Nephron (organoid): ENCODE results near the gene CIDEB.

Experiments
- H3K27ac Mint-ChIP-seq, 3 experiments: 2 replicates each; pipeline ENCODE4 v1.8.0; 2020; ENCODE audit warnings: mixed read lengths in 3 of 3, mild to moderate bottlenecking in 2 of 3, moderate library complexity in 1 of 3
- H3K27me3 Mint-ChIP-seq: 2 replicates; pipeline ENCODE4 v1.8.0; 2021; ENCODE audit warnings: low read depth, mild to moderate bottlenecking, moderate library complexity, mixed read lengths
- H3K36me3 Mint-ChIP-seq: 2 replicates; pipeline ENCODE4 v1.8.0; 2020; ENCODE audit warnings: low read depth, mixed read lengths
- H3K4me1 Mint-ChIP-seq: 2 replicates; pipeline ENCODE4 v1.8.0; 2020; ENCODE audit warnings: mixed read lengths
- H3K4me3 Mint-ChIP-seq, 3 experiments: 2 replicates each; pipeline ENCODE4 v1.8.0; 2020; ENCODE audit warnings: mild to moderate bottlenecking in 3 of 3, mixed read lengths in 3 of 3, moderate library complexity in 2 of 3
- H3K9me3 Mint-ChIP-seq: 2 replicates; pipeline ENCODE4 v1.8.0; 2020; ENCODE audit warnings: mixed read lengths
- TF ChIP-seq, protein P1 (sequence below), 3 experiments: fragments of 200-600 bp; sonication (generic); IDR thresholded peaks; one replicate each; pipeline ENCODE4 v1.5.0; 2021; ENCODE audit warnings: antibody characterized with exemption in 3 of 3; ENCODE audit not compliant: unreplicated experiment in 3 of 3

Gene CIDEB

DNA sequence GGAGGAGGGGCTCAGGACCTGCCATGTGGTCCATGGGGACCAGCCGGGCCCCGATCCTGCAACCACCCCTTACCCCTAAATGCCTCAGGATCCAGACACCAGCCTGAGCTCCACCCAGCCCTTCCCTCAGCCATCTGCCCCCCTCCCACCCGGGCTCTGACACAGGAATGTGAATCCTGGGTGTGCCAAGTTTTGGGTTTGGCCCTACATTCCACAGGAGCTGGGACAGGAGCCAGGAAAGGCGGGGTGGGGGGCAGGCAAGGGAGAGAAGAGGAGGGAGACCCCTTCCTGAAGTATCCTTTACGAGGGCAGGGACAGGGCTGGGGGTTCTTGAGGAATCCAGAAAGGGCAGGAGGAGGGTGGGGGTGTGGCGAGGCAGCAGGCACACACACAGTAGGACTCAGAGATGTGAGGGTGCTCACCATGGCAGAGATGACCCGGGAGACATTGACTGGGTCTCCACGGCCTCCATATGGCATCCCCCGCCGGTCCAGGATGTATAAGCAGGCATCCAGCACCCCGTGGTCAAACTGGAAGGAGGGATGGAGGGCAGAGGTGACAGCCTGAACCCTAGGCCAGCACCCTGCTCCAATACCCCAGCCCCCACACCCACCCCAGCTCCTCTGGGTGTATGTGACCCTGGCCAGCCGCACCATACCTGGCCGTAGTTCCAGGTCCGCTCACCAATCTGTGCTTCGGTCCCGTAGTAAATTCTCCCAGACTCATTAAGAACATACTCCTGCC lies 48.3 kb downstream of the CIDEB start:
- Mint-ChIP-seq H3K27me3 (no peaks in the 10 kb centered on the region), H3K36me3 (no peaks in the 10 kb centered on the region), H3K4me1 (peaks cover 4% of the 10 kb centered on the region), H3K4me3 (no peak overlapping the region), H3K27ac (no peak overlapping the region), H3K9me3 (no peaks in the 10 kb centered on the region)
- TF ChIP-seq, protein P1, sequence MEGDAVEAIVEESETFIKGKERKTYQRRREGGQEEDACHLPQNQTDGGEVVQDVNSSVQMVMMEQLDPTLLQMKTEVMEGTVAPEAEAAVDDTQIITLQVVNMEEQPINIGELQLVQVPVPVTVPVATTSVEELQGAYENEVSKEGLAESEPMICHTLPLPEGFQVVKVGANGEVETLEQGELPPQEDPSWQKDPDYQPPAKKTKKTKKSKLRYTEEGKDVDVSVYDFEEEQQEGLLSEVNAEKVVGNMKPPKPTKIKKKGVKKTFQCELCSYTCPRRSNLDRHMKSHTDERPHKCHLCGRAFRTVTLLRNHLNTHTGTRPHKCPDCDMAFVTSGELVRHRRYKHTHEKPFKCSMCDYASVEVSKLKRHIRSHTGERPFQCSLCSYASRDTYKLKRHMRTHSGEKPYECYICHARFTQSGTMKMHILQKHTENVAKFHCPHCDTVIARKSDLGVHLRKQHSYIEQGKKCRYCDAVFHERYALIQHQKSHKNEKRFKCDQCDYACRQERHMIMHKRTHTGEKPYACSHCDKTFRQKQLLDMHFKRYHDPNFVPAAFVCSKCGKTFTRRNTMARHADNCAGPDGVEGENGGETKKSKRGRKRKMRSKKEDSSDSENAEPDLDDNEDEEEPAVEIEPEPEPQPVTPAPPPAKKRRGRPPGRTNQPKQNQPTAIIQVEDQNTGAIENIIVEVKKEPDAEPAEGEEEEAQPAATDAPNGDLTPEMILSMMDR (IDR thresholded peaks at IDR 0.05; ENCODE audit: unreplicated experiment in 3 of 3) = no peak

DNA sequence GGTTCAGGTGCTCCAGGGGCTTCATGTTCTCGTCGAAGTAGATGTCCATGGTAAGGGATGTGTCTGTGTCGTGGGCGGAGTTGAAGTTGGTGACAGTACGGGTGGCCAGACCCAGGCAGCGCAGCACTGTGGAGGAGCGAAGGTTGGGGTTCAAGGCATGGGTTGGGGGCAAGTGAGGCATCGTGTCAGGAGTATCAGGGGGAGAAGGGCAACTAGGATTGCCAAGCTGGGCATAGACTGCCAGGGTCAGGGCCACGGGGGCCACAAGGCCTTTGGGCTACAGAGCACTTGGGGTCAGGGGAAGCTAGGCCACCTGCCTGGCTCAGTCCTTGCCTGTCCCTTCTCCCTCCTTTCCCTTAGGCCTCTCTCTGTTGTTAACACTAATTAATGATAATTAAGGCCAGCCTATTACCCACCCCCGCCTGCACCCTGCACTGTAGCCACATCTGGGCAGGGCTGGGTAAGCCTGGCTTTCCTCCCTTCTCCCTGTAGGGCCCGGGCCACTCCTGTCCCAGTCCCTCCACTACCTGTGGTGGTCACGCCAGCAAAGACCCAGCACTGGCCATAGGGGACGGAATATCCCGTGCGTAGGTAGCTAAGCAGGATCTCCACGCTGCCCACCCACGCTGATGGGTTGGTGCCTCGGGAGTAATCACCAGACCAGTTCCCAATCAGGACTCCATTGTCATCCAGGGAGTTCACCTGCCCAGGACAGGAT lies 49.1 kb downstream of the CIDEB start:
- Mint-ChIP-seq H3K36me3 (no peaks in the 10 kb centered on the region), H3K4me3 (no peak overlapping the region), H3K27ac (no peak overlapping the region), H3K27me3 (no peaks in the 10 kb centered on the region), H3K9me3 (no peaks in the 10 kb centered on the region), H3K4me1 (peaks cover 4% of the 10 kb centered on the region)
- TF ChIP-seq, protein P1 (IDR thresholded peaks at IDR 0.05; ENCODE audit: unreplicated experiment in 3 of 3) = no peak

DNA sequence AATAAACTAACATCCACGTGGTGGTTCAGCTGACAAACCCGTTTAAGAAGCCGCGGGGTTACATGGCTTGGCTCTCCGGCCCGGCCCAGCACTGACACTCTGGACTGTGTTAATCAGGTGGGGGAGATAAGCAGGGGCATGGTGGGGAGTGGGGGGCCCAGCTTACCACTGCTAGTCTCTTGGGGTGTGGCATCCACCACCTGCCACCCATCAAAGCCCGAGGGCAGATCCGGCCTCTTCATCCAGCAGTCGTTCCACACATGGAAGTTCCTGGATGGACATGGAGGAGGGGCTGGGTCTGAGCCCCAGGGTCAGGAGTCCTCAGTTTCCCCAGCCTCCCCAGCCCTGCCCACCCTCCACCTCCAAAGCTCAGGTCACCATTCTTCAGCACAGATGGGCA lies 49.7 kb downstream of the CIDEB start:
- Mint-ChIP-seq H3K27ac (no peak overlapping the region), H3K4me3 (no peak overlapping the region), H3K27me3 (no peaks in the 10 kb centered on the region), H3K36me3 (no peaks in the 10 kb centered on the region), H3K9me3 (no peaks in the 10 kb centered on the region), H3K4me1 (peaks cover 4% of the 10 kb centered on the region)
- TF ChIP-seq, protein P1 (IDR thresholded peaks at IDR 0.05; ENCODE audit: unreplicated experiment in 3 of 3) = no peak

DNA sequence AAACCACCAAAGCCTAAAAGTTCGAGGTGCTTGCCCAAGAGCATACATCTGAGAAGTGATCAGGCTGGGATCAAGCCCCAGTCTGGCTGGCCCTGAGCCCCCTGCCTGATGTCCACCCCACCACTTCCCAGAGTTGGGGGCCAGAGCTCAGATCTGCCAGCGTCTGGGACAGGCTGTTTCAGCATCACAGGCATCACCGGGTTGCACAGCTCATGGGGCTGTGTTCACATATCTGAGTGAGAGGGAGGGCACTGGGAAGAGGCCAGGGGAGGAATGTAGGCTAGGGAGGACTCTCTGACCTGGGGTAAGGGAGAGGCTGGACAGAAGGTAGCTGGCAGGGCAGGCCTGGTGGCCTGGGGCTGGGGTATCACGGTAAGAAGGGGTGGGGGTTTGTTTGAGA lies 50.8 kb downstream of the CIDEB start:
- Mint-ChIP-seq H3K27ac (no peak overlapping the region), H3K4me1 (peaks cover 4% of the 10 kb centered on the region), H3K27me3 (no peaks in the 10 kb centered on the region), H3K36me3 (no peaks in the 10 kb centered on the region), H3K9me3 (no peaks in the 10 kb centered on the region), H3K4me3 (no peak overlapping the region)
- TF ChIP-seq, protein P1 (IDR thresholded peaks at IDR 0.05; ENCODE audit: unreplicated experiment in 3 of 3) = no peak

DNA sequence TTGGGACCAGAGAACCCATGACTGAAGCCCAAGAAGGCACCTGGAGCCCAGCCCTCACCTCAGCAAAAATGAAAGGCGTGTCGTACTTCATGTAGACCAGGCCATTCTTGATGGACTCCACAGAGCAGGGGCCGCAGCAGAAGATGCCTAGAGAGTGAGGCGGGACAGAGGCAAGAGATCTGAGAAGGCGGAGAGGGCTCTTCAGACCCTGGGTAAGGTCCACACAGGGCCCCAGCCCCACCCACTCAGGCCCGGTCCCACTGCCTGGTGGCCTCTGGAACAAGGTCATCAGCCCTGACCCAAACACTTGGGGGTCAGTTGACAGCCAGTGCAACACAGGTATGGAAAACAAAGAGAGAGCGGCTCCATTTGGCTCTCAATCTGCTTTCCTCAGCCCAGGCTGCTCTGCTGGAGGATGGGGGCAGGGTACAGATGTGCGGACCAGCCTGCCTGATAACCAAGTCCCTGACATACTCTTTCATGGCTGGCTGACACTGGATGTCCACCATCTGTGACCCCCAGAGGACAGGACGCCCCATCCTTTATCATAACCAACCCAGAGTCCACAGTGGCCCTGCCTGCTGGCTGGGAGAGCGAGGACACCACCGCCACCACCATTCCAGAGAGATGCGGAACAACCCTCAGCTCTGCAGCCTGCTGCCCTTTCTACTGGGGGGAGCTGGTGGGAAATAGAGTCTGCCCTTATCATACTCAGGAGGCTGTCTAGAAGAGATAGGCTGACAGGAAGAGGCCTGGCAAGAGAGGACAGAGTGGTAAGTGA lies 51.7 kb downstream of the CIDEB start:
- no peaks in the 10 kb centered on the region for H3K27me3 Mint-ChIP-seq
- peaks cover 4% of the 10 kb centered on the region for H3K4me1 Mint-ChIP-seq
- H3K27ac Mint-ChIP-seq = no peak overlapping the region
- H3K4me3 Mint-ChIP-seq = no peak overlapping the region
- TF ChIP-seq, protein P1 (IDR thresholded peaks at IDR 0.05; ENCODE audit: unreplicated experiment in 3 of 3) = no peak
- no peaks in the 10 kb centered on the region for H3K36me3 Mint-ChIP-seq
- H3K9me3 Mint-ChIP-seq = no peaks in the 10 kb centered on the region
